ENCODE results near the gene FBXL5.

FBXL5 gene

DNA sequence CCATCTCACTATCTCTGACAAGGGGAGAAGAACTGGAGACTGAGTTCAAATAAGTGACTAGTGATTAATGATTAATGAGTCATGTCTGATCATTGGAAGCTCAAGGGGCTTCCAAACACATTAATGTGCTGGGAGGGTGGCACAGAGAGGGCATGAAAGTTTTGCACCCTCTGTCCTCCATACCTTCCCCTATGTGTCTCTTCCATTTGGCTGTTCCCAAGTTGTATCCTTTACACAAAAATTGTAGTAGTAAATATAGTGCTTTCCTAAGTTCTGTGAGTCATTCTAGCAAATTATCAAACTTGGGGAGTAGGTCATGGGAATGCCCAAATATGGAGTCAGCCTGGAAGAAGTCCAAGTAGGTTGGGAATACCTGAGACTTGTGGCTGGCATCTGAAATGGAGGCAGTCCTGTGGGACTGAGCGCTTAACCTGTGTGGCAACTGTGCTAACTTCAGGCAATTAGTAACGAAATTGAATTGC, 22.4 kb upstream of the FBXL5 start:
- no peak overlapping the region for H3K4me3 ChIP-seq (ENCODE audit: control insufficient read depth, low read depth, low read length)
- TF ChIP-seq, protein P1, sequence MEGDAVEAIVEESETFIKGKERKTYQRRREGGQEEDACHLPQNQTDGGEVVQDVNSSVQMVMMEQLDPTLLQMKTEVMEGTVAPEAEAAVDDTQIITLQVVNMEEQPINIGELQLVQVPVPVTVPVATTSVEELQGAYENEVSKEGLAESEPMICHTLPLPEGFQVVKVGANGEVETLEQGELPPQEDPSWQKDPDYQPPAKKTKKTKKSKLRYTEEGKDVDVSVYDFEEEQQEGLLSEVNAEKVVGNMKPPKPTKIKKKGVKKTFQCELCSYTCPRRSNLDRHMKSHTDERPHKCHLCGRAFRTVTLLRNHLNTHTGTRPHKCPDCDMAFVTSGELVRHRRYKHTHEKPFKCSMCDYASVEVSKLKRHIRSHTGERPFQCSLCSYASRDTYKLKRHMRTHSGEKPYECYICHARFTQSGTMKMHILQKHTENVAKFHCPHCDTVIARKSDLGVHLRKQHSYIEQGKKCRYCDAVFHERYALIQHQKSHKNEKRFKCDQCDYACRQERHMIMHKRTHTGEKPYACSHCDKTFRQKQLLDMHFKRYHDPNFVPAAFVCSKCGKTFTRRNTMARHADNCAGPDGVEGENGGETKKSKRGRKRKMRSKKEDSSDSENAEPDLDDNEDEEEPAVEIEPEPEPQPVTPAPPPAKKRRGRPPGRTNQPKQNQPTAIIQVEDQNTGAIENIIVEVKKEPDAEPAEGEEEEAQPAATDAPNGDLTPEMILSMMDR (IDR thresholded peaks at IDR 0.05; ENCODE audit: control insufficient read depth, insufficient read depth, low read depth, low read length, missing control alignments), result no peak
- no peak for DNase-seq (ENCODE audit: low read depth)

DNA sequence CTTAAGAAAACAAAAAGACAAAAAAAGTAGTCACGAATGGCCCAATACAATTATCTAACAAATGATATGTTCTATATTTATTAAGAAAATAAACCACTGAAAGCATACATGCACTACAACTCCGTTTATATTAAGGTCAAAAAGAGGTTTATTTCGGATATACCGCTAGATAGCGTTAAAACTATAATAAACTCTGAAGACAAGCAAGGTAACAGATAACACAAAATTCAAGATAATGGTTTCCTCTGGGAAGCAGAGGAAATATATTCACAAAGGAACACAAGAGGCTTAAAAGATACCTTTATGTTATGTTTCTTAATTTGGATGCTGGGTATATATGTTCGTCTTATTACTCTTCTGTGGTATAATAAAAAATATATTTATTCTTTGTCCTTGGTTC, 21.7 kb upstream of the FBXL5 start:
- no peak overlapping the region for H3K4me3 ChIP-seq (ENCODE audit: control insufficient read depth, low read depth, low read length)
- DNase-seq (ENCODE audit: low read depth), result no peak
- TF ChIP-seq, protein P1 (IDR thresholded peaks at IDR 0.05; ENCODE audit: control insufficient read depth, insufficient read depth, low read depth, low read length, missing control alignments), result no peak

DNA sequence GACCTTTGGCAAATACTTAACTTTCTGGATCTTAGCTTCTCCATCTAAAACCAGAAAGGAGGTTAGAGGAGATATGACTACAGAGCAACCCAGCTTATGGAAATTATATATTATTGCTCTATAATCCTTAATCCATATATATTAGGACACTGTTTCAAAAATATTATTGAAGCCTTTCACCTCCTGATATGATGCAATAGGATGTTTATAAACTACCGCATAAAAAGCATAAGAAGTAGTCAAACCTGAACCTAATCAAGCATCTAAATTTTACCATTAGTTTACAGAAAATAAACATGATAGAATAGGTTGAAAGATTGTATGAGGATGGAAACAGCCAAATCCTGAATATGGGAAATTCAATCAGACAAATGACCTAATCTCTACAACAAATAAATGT, 20.9 kb upstream of the FBXL5 start:
- DNase-seq (ENCODE audit: low read depth), result no peak
- TF ChIP-seq, protein P1 (IDR thresholded peaks at IDR 0.05; ENCODE audit: control insufficient read depth, insufficient read depth, low read depth, low read length, missing control alignments), result no peak
- H3K4me3 ChIP-seq (ENCODE audit: control insufficient read depth, low read depth, low read length), result no peak overlapping the region

DNA sequence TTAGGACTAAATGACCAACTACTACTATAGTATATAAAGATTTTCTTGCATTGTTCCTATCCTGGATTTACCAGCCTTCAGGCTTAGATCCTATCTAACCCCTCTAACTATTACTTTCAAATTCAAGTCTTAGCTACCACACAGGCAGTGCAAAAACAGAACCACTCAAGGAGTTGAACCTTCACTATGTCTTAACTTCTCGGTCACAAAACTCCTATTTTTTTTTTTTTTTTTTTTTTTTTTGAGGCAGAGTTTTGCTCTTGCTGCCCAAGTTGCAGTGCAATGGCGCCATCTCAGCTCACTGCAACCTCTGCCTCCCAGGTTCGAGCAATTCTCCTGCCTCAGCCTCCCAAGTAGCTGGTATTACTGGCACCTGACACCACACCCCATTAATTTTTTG, 20.2 kb upstream of the FBXL5 start:
- TF ChIP-seq, protein P1 (IDR thresholded peaks at IDR 0.05; ENCODE audit: control insufficient read depth, insufficient read depth, low read depth, low read length, missing control alignments), result no peak
- DNase-seq (ENCODE audit: low read depth), result no peak
- no peak overlapping the region for H3K4me3 ChIP-seq (ENCODE audit: control insufficient read depth, low read depth, low read length)

DNA sequence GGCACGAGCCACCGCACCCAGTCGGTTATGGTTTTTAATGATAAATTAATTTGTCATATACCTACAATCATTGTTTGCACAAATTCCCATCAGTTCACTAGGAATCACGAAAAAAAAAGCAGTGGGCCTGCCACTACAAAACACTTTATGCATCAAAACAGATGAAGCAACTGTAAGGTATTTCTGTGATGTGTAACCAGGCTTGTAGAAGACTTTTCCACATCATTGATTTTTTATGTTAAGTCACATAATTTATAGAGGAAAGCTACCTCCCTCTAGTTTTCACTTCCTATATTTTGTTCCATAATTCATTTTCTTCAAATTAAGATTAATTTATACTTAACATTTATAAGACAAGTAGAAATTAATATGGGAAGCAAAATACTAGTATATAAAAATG, 19.8 kb upstream of the FBXL5 start:
- no peak for DNase-seq (ENCODE audit: low read depth)
- no peak overlapping the region for H3K4me3 ChIP-seq (ENCODE audit: control insufficient read depth, low read depth, low read length)
- TF ChIP-seq, protein P1 (IDR thresholded peaks at IDR 0.05; ENCODE audit: control insufficient read depth, insufficient read depth, low read depth, low read length, missing control alignments), result no peak

DNA sequence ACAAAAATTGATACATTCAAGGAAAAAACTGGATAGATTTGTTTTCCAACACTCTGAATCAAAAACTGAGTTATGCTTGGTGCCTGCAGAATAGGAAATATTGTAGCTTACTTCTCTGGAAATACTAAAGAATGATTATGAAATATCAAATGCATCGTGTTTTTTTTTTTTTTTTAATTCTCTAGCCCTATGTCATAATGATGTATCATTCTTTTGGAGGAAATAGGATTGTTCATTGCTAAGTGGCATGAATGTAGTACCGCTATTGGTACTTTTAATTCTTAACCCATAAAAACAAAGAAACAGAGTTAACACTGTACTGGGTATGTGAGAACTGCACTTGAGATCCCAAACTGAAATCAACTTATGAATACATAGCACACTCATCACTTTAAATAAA, 18.9 kb upstream of the FBXL5 start:
- TF ChIP-seq, protein P1 (IDR thresholded peaks at IDR 0.05; ENCODE audit: control insufficient read depth, insufficient read depth, low read depth, low read length, missing control alignments), result no peak
- H3K4me3 ChIP-seq (ENCODE audit: control insufficient read depth, low read depth, low read length), result no peak overlapping the region
- DNase-seq (ENCODE audit: low read depth), result no peak

DNA sequence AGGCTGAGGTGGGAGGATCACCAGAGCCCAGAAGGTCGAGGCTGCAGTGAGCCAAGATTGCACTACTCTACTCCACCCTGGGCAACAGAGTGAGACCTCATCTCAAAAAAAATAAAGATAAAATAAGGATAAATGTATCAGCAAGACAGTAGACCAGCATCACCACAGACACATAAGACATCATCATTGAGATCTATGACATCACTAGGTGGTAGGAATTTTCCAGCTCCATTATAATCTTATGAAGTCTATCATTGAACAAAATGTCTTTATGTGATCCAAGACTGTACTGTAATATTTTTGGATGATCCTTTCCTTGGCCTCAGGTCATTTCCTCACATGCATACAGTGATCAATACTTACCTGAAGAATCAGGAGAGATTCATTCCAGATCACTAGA, 18.2 kb upstream of the FBXL5 start:
- no peak overlapping the region for H3K4me3 ChIP-seq (ENCODE audit: control insufficient read depth, low read depth, low read length)
- TF ChIP-seq, protein P1 (IDR thresholded peaks at IDR 0.05; ENCODE audit: control insufficient read depth, insufficient read depth, low read depth, low read length, missing control alignments), result no peak
- DNase-seq (ENCODE audit: low read depth), result no peak

Data from AG09309 (cell line).